Endothelial cell of umbilical vein (primary cell): ENCODE results near the gene GPR137B. TPM values are rescaled to one million over a fixed set of nuclear protein-coding genes. Genes with fewer than 3 reads are reported as not detected.

Source experiments
- BruUV-seq: library from RNA; stranded (reverse); fragments of 400-500 nt; replicated peaks from 2 replicates; lab custom pipeline; 2021; lab: Mats Ljungman, UMichigan
- CTCF ChIA-PET: fragments of 300-600, 350-600 bp; sonication (Branson Sonifier 250); formaldehyde crosslinking; loops from one replicate; lab custom pipeline; 2021; ENCODE audit warnings: antibody characterized with exemption, inconsistent platforms; lab: Charles Lee
- POLR2A ChIA-PET: fragments of 300-600, 350-600 bp; sonication (Branson Sonifier 250); formaldehyde crosslinking; loops from one replicate; lab custom pipeline; 2021; ENCODE audit warnings: antibody characterized with exemption, inconsistent platforms; lab: Charles Lee
- DNase-seq: peaks from one replicate; pipeline ENCODE4 v3.0.0-alpha.2; 2011; ENCODE audit warnings: low read depth, low spot score
- FAIRE-seq: peaks from 2 replicates; lab custom pipeline; 2011; peaks lifted over from hg19 to GRCh38; lab: Jason Lieb, UNC
- H2AFZ ChIP-seq: 2 replicates; pipeline ENCODE4 v1.6.0; 2012; ENCODE audit warnings: low read depth, low read length, control low read depth, inconsistent platforms
- H3K27ac ChIP-seq: 2 replicates; pipeline ENCODE4 v1.5.1; 2011; ENCODE audit warnings: low read depth, mild to moderate bottlenecking, control low read depth, low read length, moderate library complexity; ENCODE audit not compliant: insufficient read depth
- H3K27me3 ChIP-seq, 2 experiments: 2 replicates each; pipeline versions ENCODE4 v1.6.0 to v1.6.1; 2011; ENCODE audit warnings: low read length in 2 of 2, mixed read lengths in 1 of 2; ENCODE audit not compliant: control insufficient read depth in 2 of 2, insufficient read depth in 2 of 2
- H3K36me3 ChIP-seq, 2 experiments: 2 replicates in 1 of 2; 3 replicates in 1 of 2; pipeline ENCODE4 v1.5.1; 2011; ENCODE audit warnings: low read length in 2 of 2, mild to moderate bottlenecking in 1 of 2, moderate library complexity in 1 of 2; ENCODE audit not compliant: control insufficient read depth in 2 of 2, insufficient read depth in 2 of 2; ENCODE audit errors: extremely low read depth in 1 of 2
- H3K4me1 ChIP-seq: 3 replicates; pipeline ENCODE4 v1.5.1; 2011; ENCODE audit warnings: mild to moderate bottlenecking, low read length; ENCODE audit not compliant: control insufficient read depth, insufficient read depth; ENCODE audit errors: extremely low read depth
- H3K4me2 ChIP-seq: 2 replicates; pipeline ENCODE4 v1.6.1; 2011; ENCODE audit warnings: low read length, control low read depth, mixed read lengths; ENCODE audit not compliant: insufficient read depth
- H3K4me3 ChIP-seq, 3 experiments: fragments of 200-600 bp in 1 of 3; sonication (generic), shearing (Covaris generic) in 1 of 3; replicated peaks in 1 of 3; 2 replicates each; pipeline ENCODE4 v1.5.1; 2011 to 2016; ENCODE audit warnings: control low read depth in 3 of 3, low read length in 3 of 3, mild to moderate bottlenecking in 2 of 3, inconsistent platforms in 1 of 3, low read depth in 1 of 3, moderate library complexity in 1 of 3; ENCODE audit not compliant: insufficient read depth in 1 of 3
- H3K79me2 ChIP-seq: 2 replicates; pipeline ENCODE4 v1.6.0; 2012; ENCODE audit warnings: low read length, inconsistent platforms; ENCODE audit not compliant: control insufficient read depth, insufficient read depth
- H3K9ac ChIP-seq: replicated peaks from 2 replicates; pipeline ENCODE3; 2011; ENCODE audit warnings: low read length, control low read depth; ENCODE audit not compliant: insufficient read depth; ENCODE audit errors: extremely low read depth
- H3K9me1 ChIP-seq: replicated peaks from 3 replicates; pipeline ENCODE4 v1.6.0; 2011; ENCODE audit warnings: mild to moderate bottlenecking, low read length; ENCODE audit not compliant: control insufficient read depth, insufficient read depth; ENCODE audit errors: extremely low read depth
- H3K9me3 ChIP-seq: replicated peaks from 2 replicates; pipeline ENCODE4 v1.5.1; 2012; ENCODE audit warnings: low read length, inconsistent platforms; ENCODE audit not compliant: control insufficient read depth, insufficient read depth
- H4K20me1 ChIP-seq: replicated peaks from 2 replicates; pipeline ENCODE3; 2011; ENCODE audit warnings: mild to moderate bottlenecking, low read length; ENCODE audit not compliant: control insufficient read depth, insufficient read depth; ENCODE audit errors: extremely low read depth
- EZH2 ChIP-seq: IDR thresholded peaks from 2 replicates; pipeline ENCODE4 v1.6.1; 2012; ENCODE audit warnings: borderline replicate concordance, low read depth, mild to moderate bottlenecking, moderate library complexity, low read length, inconsistent platforms; ENCODE audit not compliant: severe bottlenecking
- POLR2A ChIP-seq: IDR thresholded peaks from 2 replicates; pipeline ENCODE4 v1.6.1; 2012; ENCODE audit warnings: low read depth, mild to moderate bottlenecking, control low read depth, low read length
- POLR2AphosphoS5 ChIP-seq: IDR thresholded peaks from 2 replicates; pipeline ENCODE4 v1.6.1; 2012; ENCODE audit warnings: low read depth, mild to moderate bottlenecking, control low read depth, low read length, moderate library complexity; ENCODE audit not compliant: insufficient read depth
- dilution Hi-C: fragments of 300-500 bp; cut with MboI; formaldehyde crosslinking; loops from one replicate; pipeline ENCODE4 v1.15.0; 2019; ENCODE audit warnings: low sequenced_read_pairs; ENCODE audit not compliant: extremely low pct_ligation_motif_present
- intact Hi-C: fragments of 100-400 bp; cut with micrococcal nuclease; formaldehyde crosslinking; loops from one replicate; pipeline ENCODE4 v1.10.0; 2022
- polyA plus RNA-seq, 4 experiments: library from polyadenylated mRNA; depleted of rRNA in 3 of 4; stranded (reverse) in 3 of 4; unstranded in 1 of 4; fragments of >200 nt; gene quantifications; 2 replicates each; pipeline versions ENCODE4 v1.2.1 to v1.2.3, GENCODE V29; 2011 to 2012; ENCODE audit warnings: missing spikeins in 1 of 4
- total RNA-seq: library from RNA; stranded (reverse); gene quantifications from 2 replicates; pipeline ENCODE4 v1.2.3, GENCODE V29; 2021

The GPR137B gene
- total and polyA plus RNA-seq, 2 donors (not counting 3 experiments of a cell fraction or from before 2014, with no cell fraction given): 7.8 to 11.9 TPM

- Histone ChIP-seq H2AFZ (peak overlapping the region; percentile 91), H4K20me1 (no peaks in the 10 kb centered on the region), H3K4me2 (peak overlapping the region; percentile 85), H3K9me1 (no peaks in the 10 kb centered on the region), H3K79me2 (no peaks in the 10 kb centered on the region), H3K4me3 (peak overlapping the region; percentile 13 to 87 (median 52)), H3K27me3 (peaks cover 10 to 14% of the 10 kb centered on the region in 2 experiments), H3K36me3 (no peaks in the 10 kb centered on the region), H3K4me1 (peaks cover 16% of the 10 kb centered on the region), H3K9ac (peak overlapping the region; percentile 38), H3K9me3 (no peaks in the 10 kb centered on the region), H3K27ac (no peak overlapping the region)
- peak; percentile 32 for DNase-seq
- BruUV-seq: TSS peak; percentile 17
- CTCF ChIA-PET: interaction anchor here (1.1 kb wide), 1 partner anchor 12 kb away, joined by 3 read pairs; no protein-coding TSS in a partner anchor
- POLR2A ChIA-PET: no interaction called here
- dilution Hi-C loops (no loop called here), intact Hi-C loops (loop anchor here (2.0 to 5.0 kb wide), 3 partner anchors 25 to 654 kb away; partner anchors contain the start of gene MTR)
- TF ChIP-seq EZH2 (no peak), POLR2AphosphoS5 (no peak)
- no peak for FAIRE-seq
Measured at GRCh38 chr1:236143104-236143948, 987 bp downstream of the GPR137B start.

- ChIA-PET POLR2A (no interaction called here), CTCF (interaction anchor here (1.5 kb wide), 1 partner anchor 11 kb away, joined by 3 read pairs; no protein-coding TSS in a partner anchor)
- FAIRE-seq (no peak), DNase-seq (no peak)
- Histone ChIP-seq H3K4me2 (no peak overlapping the region), H3K27ac (no peak overlapping the region), H3K79me2 (no peaks in the 10 kb centered on the region), H3K36me3 (no peaks in the 10 kb centered on the region), H3K4me3 (no peak overlapping the region), H3K9me3 (no peaks in the 10 kb centered on the region), H4K20me1 (no peaks in the 10 kb centered on the region), H3K9ac (no peak overlapping the region), H2AFZ (no peak overlapping the region), H3K9me1 (no peaks in the 10 kb centered on the region), H3K27me3 (peaks cover 10 to 14% of the 10 kb centered on the region in 2 experiments), H3K4me1 (peaks cover 16% of the 10 kb centered on the region)
- no TSS peak for BruUV-seq
- dilution Hi-C loops: no loop called here
- no peak for TF ChIP-seq POLR2A
- intact Hi-C loops: loop anchor here (5.0 kb wide), 1 partner anchor 653 kb away; the partner anchor contains the start of gene MTR
Measured at GRCh38 chr1:236144033-236144432, 1.7 kb downstream of the GPR137B start.
